GM23338 (cell line): ENCODE results near the gene PARD3. TPM values are rescaled to one million over a fixed set of nuclear protein-coding genes. Genes with fewer than 3 reads are reported as not detected.

ENCODE experiments used
- ATAC-seq: fragments of 200-7000 bp; cut with Tn5 transposase; 3 replicates; pipeline ENCODE4 v1.9.1; 2020
- DNase-seq: peaks from one replicate; pipeline ENCODE4 v3.0.0-alpha.2; 2015; ENCODE audit warnings: low spot score
- H2AFZ ChIP-seq: fragments of 200-600 bp; sonication (generic); 2 replicates; pipeline ENCODE4 v1.8.0; 2016; ENCODE audit warnings: antibody characterized with exemption, mild to moderate bottlenecking, moderate library complexity
- H3F3A ChIP-seq: fragments of 200-600 bp; sonication (generic); replicated peaks from 2 replicates; pipeline ENCODE4 v1.8.0; 2017; ENCODE audit warnings: antibody characterized with exemption, mixed run types, low read depth
- H3K27ac ChIP-seq: fragments of 200-600 bp; sonication (generic); 2 replicates; pipeline ENCODE4 v1.6.1; 2016; ENCODE audit warnings: low read depth
- H3K27me3 ChIP-seq: fragments of 200-600 bp; sonication (generic); 2 replicates; pipeline ENCODE4 v1.8.0; 2016; ENCODE audit warnings: mild to moderate bottlenecking, mixed run types, moderate library complexity; ENCODE audit not compliant: insufficient read depth
- H3K36me3 ChIP-seq: fragments of 200-600 bp; sonication (generic); 2 replicates; pipeline ENCODE4 v1.8.0; 2016; ENCODE audit warnings: mild to moderate bottlenecking; ENCODE audit not compliant: insufficient read depth
- H3K4me1 ChIP-seq: fragments of 200-600 bp; sonication (generic); 2 replicates; pipeline ENCODE4 v1.8.0; 2016; ENCODE audit warnings: mild to moderate bottlenecking, moderate library complexity; ENCODE audit not compliant: insufficient read depth
- H3K4me2 ChIP-seq: fragments of 200-600 bp; sonication (generic); 2 replicates; pipeline ENCODE4 v1.7.1; 2017; ENCODE audit warnings: mixed run types
- H3K4me3 ChIP-seq: fragments of 200-600 bp; sonication (generic); 2 replicates; pipeline ENCODE4 v1.6.1; 2016; ENCODE audit warnings: mixed run types
- H3K79me2 ChIP-seq: fragments of 200-600 bp; sonication (generic); replicated peaks from 2 replicates; pipeline ENCODE4 v1.8.0; 2017; ENCODE audit warnings: mild to moderate bottlenecking; ENCODE audit not compliant: insufficient read depth
- H3K9me2 ChIP-seq: fragments of 200-600 bp; sonication (generic); 2 replicates; pipeline ENCODE4 v1.8.0; 2017; ENCODE audit not compliant: insufficient read depth
- H4K20me1 ChIP-seq: fragments of 200-600 bp; sonication (generic); replicated peaks from 2 replicates; pipeline ENCODE4 v1.8.0; 2017; ENCODE audit warnings: mild to moderate bottlenecking; ENCODE audit not compliant: insufficient read depth
- H3K27ac Mint-ChIP-seq: 2 replicates; pipeline ENCODE4 v1.8.0; 2020; ENCODE audit warnings: inconsistent platforms, mild to moderate bottlenecking, moderate library complexity, mixed read lengths
- H3K27me3 Mint-ChIP-seq: 3 replicates; pipeline ENCODE4 v1.8.0; 2022; ENCODE audit warnings: low read depth, mild to moderate bottlenecking, moderate library complexity, mixed read lengths, inconsistent platforms; ENCODE audit not compliant: insufficient read depth, poor library complexity
- H3K36me3 Mint-ChIP-seq: 3 replicates; pipeline ENCODE4 v1.8.0; 2021; ENCODE audit warnings: low read depth, mild to moderate bottlenecking, inconsistent platforms, moderate library complexity, mixed read lengths
- H3K4me1 Mint-ChIP-seq: 3 replicates; pipeline ENCODE4 v1.8.0; 2020; ENCODE audit warnings: mild to moderate bottlenecking, inconsistent platforms, mixed read lengths
- H3K4me3 Mint-ChIP-seq: 3 replicates; pipeline ENCODE4 v1.8.0; 2021; ENCODE audit warnings: moderate library complexity, mild to moderate bottlenecking, inconsistent platforms, mixed read lengths
- H3K9me3 Mint-ChIP-seq: 3 replicates; pipeline ENCODE4 v1.8.0; 2020; ENCODE audit warnings: moderate library complexity, mild to moderate bottlenecking, inconsistent platforms, mixed read lengths
- CTCF ChIP-seq, 2 experiments: fragments of 200-600 bp in 1 of 2; sonication (generic) in 1 of 2; conservative IDR thresholded peaks; 2 replicates each; pipeline versions ENCODE4 v1.5.1 to v1.6.1; 2016 to 2017; ENCODE audit warnings: antibody characterized with exemption in 2 of 2, low read depth in 2 of 2, mild to moderate bottlenecking in 2 of 2, moderate library complexity in 1 of 2
- EZH2 ChIP-seq: fragments of 200-600 bp; sonication (generic); IDR thresholded peaks from one replicate; pipeline ENCODE4 v1.8.0; 2017; ENCODE audit warnings: antibody characterized with exemption, mild to moderate bottlenecking, low read depth; ENCODE audit not compliant: unreplicated experiment
- JUNB ChIP-seq: IDR thresholded peaks from one replicate; pipeline ENCODE4 v1.6.1; 2016; ENCODE audit warnings: antibody characterized with exemption; ENCODE audit not compliant: unreplicated experiment
- NANOG ChIP-seq: IDR thresholded peaks from 2 replicates; pipeline ENCODE4 v1.6.1; 2016; ENCODE audit warnings: antibody characterized with exemption, borderline replicate concordance
- POLR2AphosphoS5 ChIP-seq: IDR thresholded peaks from 2 replicates; pipeline ENCODE4 v1.6.1; 2016; ENCODE audit warnings: antibody characterized with exemption, low read depth
- REST ChIP-seq: IDR thresholded peaks from one replicate; pipeline ENCODE4 v1.6.1; 2018; ENCODE audit warnings: antibody characterized with exemption; ENCODE audit not compliant: unreplicated experiment
- STAT1 ChIP-seq: IDR thresholded peaks from one replicate; pipeline ENCODE4 v1.6.1; 2016; ENCODE audit warnings: antibody characterized with exemption; ENCODE audit not compliant: unreplicated experiment
- ZNF114 ChIP-seq: fragments of 250-450 bp; sonication (Bioruptor Pico); IDR thresholded peaks from 2 replicates; pipeline ENCODE4 v1.5.0; 2020; ENCODE audit warnings: mild to moderate bottlenecking, moderate library complexity
- ZNF462 ChIP-seq: fragments of 250-450 bp; sonication (Bioruptor Pico); IDR thresholded peaks from 2 replicates; pipeline ENCODE4 v1.5.0; 2020; ENCODE audit warnings: mild to moderate bottlenecking, moderate library complexity
- polyA plus RNA-seq: library from polyadenylated mRNA; unstranded; fragments of >200 nt; fragmentation: Nextera tagmentation; extraction: Ambion mirVana; gene quantifications from 2 replicates; pipeline ENCODE4 v1.2.1, GENCODE V29; 2016
- total RNA-seq: library from RNA; depleted of rRNA; stranded (reverse); fragments of >200 nt; shearing (Covaris generic); gene quantifications from 2 replicates; pipeline ENCODE4 v1.2.3, GENCODE V29; 2014

Gene PARD3
- total and polyA plus RNA-seq, 2 experiments from 2014 or later, result 30.2 to 51.4 TPM

- H3K27me3 ChIP-seq, result peaks cover 25% of the 10 kb centered on the region
- no peaks in the 10 kb centered on the region for H3K9me2 ChIP-seq
- H3K4me1 ChIP-seq, result peaks cover 28% of the 10 kb centered on the region
- 0 out of 2 replicates have a peak, but pooled peaks cover 3% of the 10 kb centered on the region for H3F3A ChIP-seq
- peaks cover 33% of the 10 kb centered on the region for H3K4me1 Mint-ChIP-seq
- peak overlapping the region; percentile 92 for H2AFZ ChIP-seq
- H3K4me3 Mint-ChIP-seq, result peak overlapping the region; percentile 86
- no peaks in the 10 kb centered on the region for H3K36me3 Mint-ChIP-seq
- H3K4me3 ChIP-seq, result peak overlapping the region; percentile 84
- no peak for ATAC-seq
- peak overlapping the region; percentile 92 for H3K4me2 ChIP-seq
- no peak overlapping the region for H3K27ac ChIP-seq
- H3K79me2 ChIP-seq, result peaks cover 33% of the 10 kb centered on the region
- no peaks in the 10 kb centered on the region for H3K9me3 Mint-ChIP-seq
- TF ChIP-seq NANOG, result no peak
- TF ChIP-seq JUNB, result no peak
- peak; percentile 42 for TF ChIP-seq EZH2
- H3K27me3 Mint-ChIP-seq, result peaks cover 32% of the 10 kb centered on the region
- no peaks in the 10 kb centered on the region for H3K36me3 ChIP-seq
- no peak overlapping the region for H3K27ac Mint-ChIP-seq
- no peak for DNase-seq
- H4K20me1 ChIP-seq, result peaks cover 26% of the 10 kb centered on the region
Observed at GRCh38 chr10:34816085-34816496, 995 bp upstream of the PARD3 start.

GRCh38 chr10:34814913-34815184 lies 247 bp downstream of the PARD3 start:
- no peak overlapping the region for H3K27ac ChIP-seq
- no peaks in the 10 kb centered on the region for H3K9me3 Mint-ChIP-seq
- ATAC-seq (peak; percentile 2; the same call in 2 of the 3 replicates), DNase-seq (peak; percentile 61)
- peak overlapping the region; percentile 52; the same call in 2 of the 3 replicates for H3K4me3 Mint-ChIP-seq
- peaks cover 46% of the 10 kb centered on the region for H3K4me1 Mint-ChIP-seq
- peaks cover 40% of the 10 kb centered on the region for H3K4me1 ChIP-seq
- H3K27me3 ChIP-seq, result peaks cover 25% of the 10 kb centered on the region
- no peak overlapping the region for H2AFZ ChIP-seq
- no peaks in the 10 kb centered on the region for H3K36me3 ChIP-seq
- 0 out of 2 replicates have a peak, but pooled peaks cover 3% of the 10 kb centered on the region for H3F3A ChIP-seq
- no peaks in the 10 kb centered on the region for H3K36me3 Mint-ChIP-seq
- H3K79me2 ChIP-seq, result peaks cover 45% of the 10 kb centered on the region
- peak overlapping the region; percentile 99; the same call in 1 of the 2 replicates for H3K4me2 ChIP-seq
- peak overlapping the region; percentile 94 for H3K4me3 ChIP-seq
- peaks cover 30% of the 10 kb centered on the region for H3K27me3 Mint-ChIP-seq
- no peak overlapping the region for H3K27ac Mint-ChIP-seq
- peaks cover 30% of the 10 kb centered on the region for H4K20me1 ChIP-seq
- H3K9me2 ChIP-seq, result no peaks in the 10 kb centered on the region
- TF ChIP-seq ZNF462 (CRISPR knock-in tag) (no peak), EZH2 (no peak), STAT1 (no peak), ZNF114 (CRISPR knock-in tag) (no peak), NANOG (no peak), POLR2AphosphoS5 (no peak), REST (no peak), CTCF (conservative IDR thresholded peaks at IDR 0.05; ENCODE audit: low read depth in 2 of 2) (no peak)
